ENCODE measurements around the gene HIRA. TPM values are rescaled to one million over a fixed set of nuclear protein-coding genes. Genes with fewer than 3 reads are reported as not detected.
"Not testable (repeated sequence)": the region's sequence is repeated elsewhere in the genome, so short reads cannot be mapped to it uniquely, and the experiment has no call there.

Gene HIRA
- total and polyA plus RNA-seq, 2 of the 8 experiments (the other 6 are each of a cell fraction or from before 2014, with no cell fraction given): 34.9 to 67.2 TPM

- Histone ChIP-seq H4K91ac (replicated peaks; ENCODE audit: insufficient read length, low read length) (no peak overlapping the region), H2BK12ac (ENCODE audit: low read depth, low read length) (no peak overlapping the region), H3K23me2 (ENCODE audit: low read depth, low read length) (no peaks in the 10 kb centered on the region), H3K27me3 (replicated peaks in 1 of 4; ENCODE audit: control insufficient read depth in 3 of 4, extremely low read depth in 1 of 4, insufficient read depth in 3 of 4, low read length in 3 of 4) (no peaks in the 10 kb centered on the region), H3K36me3 (ENCODE audit: control insufficient read depth in 2 of 4, insufficient read depth in 4 of 4, low read length in 3 of 4) (no peaks in the 10 kb centered on the region), H2BK5ac (ENCODE audit: low read depth, low read length) (no peak overlapping the region), H3K14ac (ENCODE audit: insufficient read length) (no peak overlapping the region), H2BK15ac (ENCODE audit: low read length) (no peak overlapping the region), H3K18ac (ENCODE audit: extremely low read depth, low read length) (no peak overlapping the region), H3K4me1 (replicated peaks in 1 of 4; ENCODE audit: control insufficient read depth in 3 of 4, insufficient read depth in 4 of 4, low read length in 3 of 4) (no peaks in the 10 kb centered on the region), H3K23ac (ENCODE audit: insufficient read length) (no peak overlapping the region), H3K4me2 (ENCODE audit: insufficient read depth in 1 of 2, low read depth in 2 of 2, low read length in 2 of 2) (no peak overlapping the region), H2AFZ (ENCODE audit: low read length) (no peak overlapping the region), H3K9me3 (ENCODE audit: insufficient read depth in 2 of 2, low read depth in 1 of 2, low read length in 1 of 2) (peaks cover 0 to 2% of the 10 kb centered on the region in 2 experiments; a peak in 1 of 4 replicates), H3K79me1 (ENCODE audit: low read depth, low read length) (no peaks in the 10 kb centered on the region), H3K4me3 (ENCODE audit: extremely low read depth in 1 of 4, insufficient read depth in 2 of 4, low read depth in 3 of 4, low read length in 4 of 4) (no peak overlapping the region), H3K27ac (ENCODE audit: low read depth, low read length) (no peak overlapping the region), H2AK5ac (ENCODE audit: low read depth, low read length) (no peak overlapping the region), H3K79me2 (ENCODE audit: control insufficient read depth in 1 of 2, insufficient read depth in 2 of 2, low read length in 2 of 2) (no peaks in the 10 kb centered on the region), H2BK120ac (replicated peaks; ENCODE audit: low read depth, low read length) (no peak overlapping the region), H3K4ac (replicated peaks; ENCODE audit: insufficient read length, low read depth, low read length) (no peak overlapping the region), H3K9ac (replicated peaks in 1 of 4; ENCODE audit: extremely low read depth in 1 of 4, low read depth in 3 of 4, low read length in 3 of 4) (no peak overlapping the region), H2BK20ac (ENCODE audit: low read length) (no peak overlapping the region), H4K20me1 (replicated peaks in 1 of 2; ENCODE audit: control insufficient read depth in 1 of 2, insufficient read depth in 2 of 2, low read length in 2 of 2) (no peaks in the 10 kb centered on the region), H3K56ac (replicated peaks; ENCODE audit: insufficient read length, low read depth, low read length) (no peak overlapping the region), H4K8ac (ENCODE audit: extremely low read depth, insufficient read depth, low read length) (no peak overlapping the region), H4K5ac (ENCODE audit: insufficient read length, low read depth, low read length) (no peak overlapping the region)
- ChIA-PET CTCF (ENCODE audit: partially characterized antibody) (interaction anchor here (1.6 kb wide), 1 partner anchor 8 kb away, joined by 4 read pairs; no protein-coding TSS in a partner anchor), POLR2A (ENCODE audit: partially characterized antibody) (no interaction called here)
- FAIRE-seq (no peak), DNase-seq (ENCODE audit: low read depth in 1 of 2, low spot score in 2 of 2) (no peak)
- TF ChIP-seq MAX (IDR thresholded peaks at IDR 0.05): no peak
- 85% methylated on average over 2 of the region's 2 CpGs; no CpG with 5 or more reads in 1 of the 2 experiments for WGBS, 2 experiments (ENCODE audit: extremely low coverage in 1 of 2, insufficient coverage in 1 of 2, insufficient read length in 1 of 2, insufficient replicate concordance in 2 of 2, low coverage in 1 of 2, low lambda C conversion rate in 2 of 2, missing lambda C conversion rate in 1 of 2)
Measured at GRCh38 chr22:19307872-19308271, 123.7 kb downstream of the HIRA start.

GRCh38 chr22:19306535-19306934, 125.0 kb downstream of the HIRA start:
- H3K79me1 ChIP-seq (ENCODE audit: low read depth, low read length); POLR2A ChIA-PET (ENCODE audit: partially characterized antibody); H3K36me3 ChIP-seq (ENCODE audit: control insufficient read depth in 2 of 4, insufficient read depth in 4 of 4, low read length in 3 of 4); H3K14ac ChIP-seq (ENCODE audit: insufficient read length); H3K27ac ChIP-seq (ENCODE audit: low read depth, low read length); H2AFZ ChIP-seq (ENCODE audit: low read length); H3K4me1 ChIP-seq (replicated peaks in 1 of 4; ENCODE audit: control insufficient read depth in 3 of 4, insufficient read depth in 4 of 4, low read length in 3 of 4); H2BK15ac ChIP-seq (ENCODE audit: low read length); H3K4me2 ChIP-seq (ENCODE audit: insufficient read depth in 1 of 2, low read depth in 2 of 2, low read length in 2 of 2); H3K9ac ChIP-seq (replicated peaks in 1 of 4; ENCODE audit: extremely low read depth in 1 of 4, low read depth in 3 of 4, low read length in 3 of 4); H2AK5ac ChIP-seq (ENCODE audit: low read depth, low read length); H3K56ac ChIP-seq (replicated peaks; ENCODE audit: insufficient read length, low read depth, low read length); H2BK20ac ChIP-seq (ENCODE audit: low read length); H3K4me3 ChIP-seq (ENCODE audit: extremely low read depth in 1 of 4, insufficient read depth in 2 of 4, low read depth in 3 of 4, low read length in 4 of 4); FAIRE-seq; H4K91ac ChIP-seq (replicated peaks; ENCODE audit: insufficient read length, low read length); H3K4ac ChIP-seq (replicated peaks; ENCODE audit: insufficient read length, low read depth, low read length); H3K27me3 ChIP-seq (replicated peaks in 1 of 4; ENCODE audit: control insufficient read depth in 3 of 4, extremely low read depth in 1 of 4, insufficient read depth in 3 of 4, low read length in 3 of 4); H3K18ac ChIP-seq (ENCODE audit: extremely low read depth, low read length); H2BK5ac ChIP-seq (ENCODE audit: low read depth, low read length); H3K79me2 ChIP-seq (ENCODE audit: control insufficient read depth in 1 of 2, insufficient read depth in 2 of 2, low read length in 2 of 2); DNase-seq (ENCODE audit: low read depth in 1 of 2, low spot score in 2 of 2); H2BK12ac ChIP-seq (ENCODE audit: low read depth, low read length); H3K9me3 ChIP-seq (ENCODE audit: insufficient read depth in 2 of 2, low read depth in 1 of 2, low read length in 1 of 2); H4K8ac ChIP-seq (ENCODE audit: extremely low read depth, insufficient read depth, low read length); H3K23me2 ChIP-seq (ENCODE audit: low read depth, low read length); H4K20me1 ChIP-seq (replicated peaks in 1 of 2; ENCODE audit: control insufficient read depth in 1 of 2, insufficient read depth in 2 of 2, low read length in 2 of 2); H3K23ac ChIP-seq (ENCODE audit: insufficient read length); H4K5ac ChIP-seq (ENCODE audit: insufficient read length, low read depth, low read length); H2BK120ac ChIP-seq (replicated peaks; ENCODE audit: low read depth, low read length): not testable (repeated sequence)
- WGBS, 2 experiments (ENCODE audit: extremely low coverage in 1 of 2, insufficient coverage in 1 of 2, insufficient read length in 1 of 2, insufficient replicate concordance in 2 of 2, low coverage in 1 of 2, low lambda C conversion rate in 2 of 2, missing lambda C conversion rate in 1 of 2): 90% methylated on average over 6 of the region's 6 CpGs; no CpG with 5 or more reads in 1 of the 2 experiments
- CTCF ChIA-PET (ENCODE audit: partially characterized antibody): interaction anchor here (0.6 kb wide), 1 partner anchor 37 kb away, joined by 3 read pairs; no protein-coding TSS in a partner anchor
